Placental pericyte (primary cell): ENCODE data around the gene ADAMTS8. TPM values are rescaled to one million over a fixed set of nuclear protein-coding genes. Genes with fewer than 3 reads are reported as not detected.

Experiments used
- total RNA-seq: library from RNA; depleted of rRNA; stranded (reverse); fragments of >200 nt; gene quantifications from 2 replicates; pipeline ENCODE4 v1.2.3, GENCODE V29; 2012

Gene ADAMTS8, protein sequence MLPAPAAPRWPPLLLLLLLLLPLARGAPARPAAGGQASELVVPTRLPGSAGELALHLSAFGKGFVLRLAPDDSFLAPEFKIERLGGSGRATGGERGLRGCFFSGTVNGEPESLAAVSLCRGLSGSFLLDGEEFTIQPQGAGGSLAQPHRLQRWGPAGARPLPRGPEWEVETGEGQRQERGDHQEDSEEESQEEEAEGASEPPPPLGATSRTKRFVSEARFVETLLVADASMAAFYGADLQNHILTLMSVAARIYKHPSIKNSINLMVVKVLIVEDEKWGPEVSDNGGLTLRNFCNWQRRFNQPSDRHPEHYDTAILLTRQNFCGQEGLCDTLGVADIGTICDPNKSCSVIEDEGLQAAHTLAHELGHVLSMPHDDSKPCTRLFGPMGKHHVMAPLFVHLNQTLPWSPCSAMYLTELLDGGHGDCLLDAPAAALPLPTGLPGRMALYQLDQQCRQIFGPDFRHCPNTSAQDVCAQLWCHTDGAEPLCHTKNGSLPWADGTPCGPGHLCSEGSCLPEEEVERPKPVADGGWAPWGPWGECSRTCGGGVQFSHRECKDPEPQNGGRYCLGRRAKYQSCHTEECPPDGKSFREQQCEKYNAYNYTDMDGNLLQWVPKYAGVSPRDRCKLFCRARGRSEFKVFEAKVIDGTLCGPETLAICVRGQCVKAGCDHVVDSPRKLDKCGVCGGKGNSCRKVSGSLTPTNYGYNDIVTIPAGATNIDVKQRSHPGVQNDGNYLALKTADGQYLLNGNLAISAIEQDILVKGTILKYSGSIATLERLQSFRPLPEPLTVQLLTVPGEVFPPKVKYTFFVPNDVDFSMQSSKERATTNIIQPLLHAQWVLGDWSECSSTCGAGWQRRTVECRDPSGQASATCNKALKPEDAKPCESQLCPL
- total RNA-seq = under 0.01 TPM in 1 of 2 replicates, not detected in the other

GRCh38 chr11:130428316-130429119 lies at the start of gene ADAMTS8:
Gene ADAMTS8 (minus strand): TSS chr11:130428609. CDS start chr11:130428286, 323 bp downstream.

GRCh38 chr11:130448416-130449309 lies 20.3 kb upstream of the ADAMTS8 start, which contains the start of gene ADAMTS15:
Gene ADAMTS15 (plus strand): TSS chr11:130448645. CDS start chr11:130448974, 329 bp downstream.

Other genes starting within 250 kb of the ADAMTS8 start
- 28.5 and 32.2 TPM in 2 replicates for gene ZBTB44, start 113.7 kb downstream of the ADAMTS8 start, total RNA-seq
- gene ADAMTS15, start 20.0 kb upstream of the ADAMTS8 start, total RNA-seq = 8.2 and 13.3 TPM in 2 replicates